ENCODE measurements around the gene ADCY7.

The ADCY7 gene

GRCh38 chr16:50267651-50268050 is 1.3 kb downstream of the ADCY7 start:
- DNase-seq (ENCODE audit: low read depth), result no peak

GRCh38 chr16:50268352-50268751 is 2.0 kb downstream of the ADCY7 start:
- DNase-seq (ENCODE audit: low read depth), result no peak

- no peak for DNase-seq (ENCODE audit: low read depth)
These were observed 2.8 kb downstream of the ADCY7 start for GRCh38 chr16:50269061-50269705.

GRCh38 chr16:50269769-50270509 is 3.6 kb downstream of the ADCY7 start:
- no peak for DNase-seq (ENCODE audit: low read depth)

- DNase-seq (ENCODE audit: low read depth), result no peak
These were observed 4.3 kb downstream of the ADCY7 start for GRCh38 chr16:50270510-50271147.

- no peak for DNase-seq (ENCODE audit: low read depth)
These were observed 5.0 kb downstream of the ADCY7 start for GRCh38 chr16:50271148-50272041.

- DNase-seq (ENCODE audit: low read depth), result no peak
These were observed 5.8 kb downstream of the ADCY7 start for GRCh38 chr16:50272111-50272571.

- no peak for DNase-seq (ENCODE audit: low read depth)
These were observed 6.5 kb downstream of the ADCY7 start for GRCh38 chr16:50272687-50273381.

- DNase-seq (ENCODE audit: low read depth), result no peak
These were observed 7.0 kb downstream of the ADCY7 start for GRCh38 chr16:50273382-50273690.

GRCh38 chr16:50273888-50274325 is 7.6 kb downstream of the ADCY7 start:
- DNase-seq (ENCODE audit: low read depth), result no peak

- DNase-seq (ENCODE audit: low read depth), result no peak
These were observed 8.2 kb downstream of the ADCY7 start for GRCh38 chr16:50274326-50275097.

GRCh38 chr16:50275098-50275415 is 8.7 kb downstream of the ADCY7 start:
- no peak for DNase-seq (ENCODE audit: low read depth)

- DNase-seq (ENCODE audit: low read depth), result no peak
These were observed 9.3 kb downstream of the ADCY7 start for GRCh38 chr16:50275428-50276325.

- no peak for DNase-seq (ENCODE audit: low read depth)
These were observed 9.9 kb downstream of the ADCY7 start for GRCh38 chr16:50276326-50276640.

GRCh38 chr16:50276801-50277555 is 10.6 kb downstream of the ADCY7 start:
- no peak for DNase-seq (ENCODE audit: low read depth)

- DNase-seq (ENCODE audit: low read depth), result no peak
These were observed 11.9 kb downstream of the ADCY7 start for GRCh38 chr16:50278251-50278650.

- no peak for DNase-seq (ENCODE audit: low read depth)
These were observed 13.1 kb downstream of the ADCY7 start for GRCh38 chr16:50279504-50279865.

- DNase-seq (ENCODE audit: low read depth), result no peak
These were observed 14.6 kb downstream of the ADCY7 start for GRCh38 chr16:50280932-50281331.

GRCh38 chr16:50281391-50282009 is 15.1 kb downstream of the ADCY7 start:
- DNase-seq (ENCODE audit: low read depth), result no peak

Data from stimulated activated CD8-positive, alpha-beta memory T cell treated with anti-CD3 and anti-CD28 coated beads, Interleukin-12 subunit alpha, Interleukin-12 subunit beta, amount 100 ng/mL, for 4 hours (primary cell).